ENCODE measurements around the gene NMNAT2. TPM values are rescaled to one million over a fixed set of nuclear protein-coding genes. Genes with fewer than 3 reads are reported as not detected.

Gene NMNAT2
- total RNA-seq, 1 experiment from 2014 or later: 8.8 TPM

DNA sequence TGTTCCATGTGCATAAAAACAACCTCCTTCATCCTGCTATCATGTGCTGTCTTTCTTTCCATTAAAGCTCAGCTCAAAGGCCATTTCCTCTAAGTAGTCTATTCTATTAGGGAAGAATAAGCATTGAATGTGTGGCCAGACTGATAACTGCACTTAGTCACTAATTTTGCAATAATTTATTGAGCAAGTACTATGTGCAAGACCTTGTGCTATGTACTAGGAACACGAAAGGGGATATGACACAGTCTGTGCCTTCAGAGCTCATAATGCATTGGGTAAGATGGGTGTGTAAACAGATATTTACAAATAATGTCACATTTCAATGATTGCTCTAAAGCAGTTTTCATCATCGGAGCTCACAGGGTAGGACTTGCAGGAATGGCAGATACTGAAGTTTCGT is 54.2 kb downstream of the NMNAT2 start:
- no peak for DNase-seq (ENCODE audit: low spot score)
- Mint-ChIP-seq H3K36me3 (no peaks in the 10 kb centered on the region), H3K27ac (no peak overlapping the region), H3K27me3 (ENCODE audit: low read depth) (no peaks in the 10 kb centered on the region), H3K9me3 (no peaks in the 10 kb centered on the region), H3K4me1 (peaks cover 8% of the 10 kb centered on the region), H3K4me3 (no peak overlapping the region)
- CTCF ChIA-PET: no interaction called here
- ATAC-seq: no peak
- POLR2A ChIA-PET: no interaction called here
- TF ChIP-seq ZNF416 (CRISPR knock-in tag; IDR thresholded peaks at IDR 0.05): no peak
- TF ChIP-seq MYBL2 (CRISPR knock-in tag; IDR thresholded peaks at IDR 0.05): no peak
- no peak for TF ChIP-seq TEAD1 (CRISPR knock-in tag; IDR thresholded peaks at IDR 0.05)
- TF ChIP-seq, protein P1, sequence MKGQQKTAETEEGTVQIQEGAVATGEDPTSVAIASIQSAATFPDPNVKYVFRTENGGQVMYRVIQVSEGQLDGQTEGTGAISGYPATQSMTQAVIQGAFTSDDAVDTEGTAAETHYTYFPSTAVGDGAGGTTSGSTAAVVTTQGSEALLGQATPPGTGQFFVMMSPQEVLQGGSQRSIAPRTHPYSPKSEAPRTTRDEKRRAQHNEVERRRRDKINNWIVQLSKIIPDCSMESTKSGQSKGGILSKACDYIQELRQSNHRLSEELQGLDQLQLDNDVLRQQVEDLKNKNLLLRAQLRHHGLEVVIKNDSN (CRISPR knock-in tag; IDR thresholded peaks at IDR 0.05): no peak
- TF ChIP-seq MXD4 (CRISPR knock-in tag; IDR thresholded peaks at IDR 0.05; ENCODE audit: borderline replicate concordance): no peak
- no peak for TF ChIP-seq ESRRA (CRISPR knock-in tag; IDR thresholded peaks at IDR 0.05; ENCODE audit: borderline replicate concordance)
- no peak for TF ChIP-seq NR3C1 (CRISPR knock-in tag; conservative IDR thresholded peaks at IDR 0.05; ENCODE audit: low read depth)
- TF ChIP-seq, protein P2, sequence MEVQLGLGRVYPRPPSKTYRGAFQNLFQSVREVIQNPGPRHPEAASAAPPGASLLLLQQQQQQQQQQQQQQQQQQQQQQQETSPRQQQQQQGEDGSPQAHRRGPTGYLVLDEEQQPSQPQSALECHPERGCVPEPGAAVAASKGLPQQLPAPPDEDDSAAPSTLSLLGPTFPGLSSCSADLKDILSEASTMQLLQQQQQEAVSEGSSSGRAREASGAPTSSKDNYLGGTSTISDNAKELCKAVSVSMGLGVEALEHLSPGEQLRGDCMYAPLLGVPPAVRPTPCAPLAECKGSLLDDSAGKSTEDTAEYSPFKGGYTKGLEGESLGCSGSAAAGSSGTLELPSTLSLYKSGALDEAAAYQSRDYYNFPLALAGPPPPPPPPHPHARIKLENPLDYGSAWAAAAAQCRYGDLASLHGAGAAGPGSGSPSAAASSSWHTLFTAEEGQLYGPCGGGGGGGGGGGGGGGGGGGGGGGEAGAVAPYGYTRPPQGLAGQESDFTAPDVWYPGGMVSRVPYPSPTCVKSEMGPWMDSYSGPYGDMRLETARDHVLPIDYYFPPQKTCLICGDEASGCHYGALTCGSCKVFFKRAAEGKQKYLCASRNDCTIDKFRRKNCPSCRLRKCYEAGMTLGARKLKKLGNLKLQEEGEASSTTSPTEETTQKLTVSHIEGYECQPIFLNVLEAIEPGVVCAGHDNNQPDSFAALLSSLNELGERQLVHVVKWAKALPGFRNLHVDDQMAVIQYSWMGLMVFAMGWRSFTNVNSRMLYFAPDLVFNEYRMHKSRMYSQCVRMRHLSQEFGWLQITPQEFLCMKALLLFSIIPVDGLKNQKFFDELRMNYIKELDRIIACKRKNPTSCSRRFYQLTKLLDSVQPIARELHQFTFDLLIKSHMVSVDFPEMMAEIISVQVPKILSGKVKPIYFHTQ (CRISPR knock-in tag; IDR thresholded peaks at IDR 0.05): no peak
- no peak for TF ChIP-seq ZNF317 (CRISPR knock-in tag; IDR thresholded peaks at IDR 0.05; ENCODE audit: borderline replicate concordance, low read depth)
- TF ChIP-seq, protein P3, sequence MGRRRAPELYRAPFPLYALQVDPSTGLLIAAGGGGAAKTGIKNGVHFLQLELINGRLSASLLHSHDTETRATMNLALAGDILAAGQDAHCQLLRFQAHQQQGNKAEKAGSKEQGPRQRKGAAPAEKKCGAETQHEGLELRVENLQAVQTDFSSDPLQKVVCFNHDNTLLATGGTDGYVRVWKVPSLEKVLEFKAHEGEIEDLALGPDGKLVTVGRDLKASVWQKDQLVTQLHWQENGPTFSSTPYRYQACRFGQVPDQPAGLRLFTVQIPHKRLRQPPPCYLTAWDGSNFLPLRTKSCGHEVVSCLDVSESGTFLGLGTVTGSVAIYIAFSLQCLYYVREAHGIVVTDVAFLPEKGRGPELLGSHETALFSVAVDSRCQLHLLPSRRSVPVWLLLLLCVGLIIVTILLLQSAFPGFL (CRISPR knock-in tag; IDR thresholded peaks at IDR 0.05; ENCODE audit: borderline replicate concordance): no peak
- TF ChIP-seq, protein P4, sequence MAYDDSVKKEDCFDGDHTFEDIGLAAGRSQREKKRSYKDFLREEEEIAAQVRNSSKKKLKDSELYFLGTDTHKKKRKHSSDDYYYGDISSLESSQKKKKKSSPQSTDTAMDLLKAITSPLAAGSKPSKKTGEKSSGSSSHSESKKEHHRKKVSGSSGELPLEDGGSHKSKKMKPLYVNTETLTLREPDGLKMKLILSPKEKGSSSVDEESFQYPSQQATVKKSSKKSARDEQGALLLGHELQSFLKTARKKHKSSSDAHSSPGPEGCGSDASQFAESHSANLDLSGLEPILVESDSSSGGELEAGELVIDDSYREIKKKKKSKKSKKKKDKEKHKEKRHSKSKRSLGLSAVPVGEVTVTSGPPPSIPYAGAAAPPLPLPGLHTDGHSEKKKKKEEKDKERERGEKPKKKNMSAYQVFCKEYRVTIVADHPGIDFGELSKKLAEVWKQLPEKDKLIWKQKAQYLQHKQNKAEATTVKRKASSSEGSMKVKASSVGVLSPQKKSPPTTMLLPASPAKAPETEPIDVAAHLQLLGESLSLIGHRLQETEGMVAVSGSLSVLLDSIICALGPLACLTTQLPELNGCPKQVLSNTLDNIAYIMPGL (CRISPR knock-in tag; IDR thresholded peaks at IDR 0.05): no peak
- no peak for TF ChIP-seq NFATC4 (CRISPR knock-in tag; IDR thresholded peaks at IDR 0.05)
- TF ChIP-seq KAT7 (CRISPR knock-in tag; IDR thresholded peaks at IDR 0.05; ENCODE audit: borderline replicate concordance): no peak
- TF ChIP-seq FOXJ3 (CRISPR knock-in tag; IDR thresholded peaks at IDR 0.05; ENCODE audit: borderline replicate concordance): no peak
- TF ChIP-seq CREM (CRISPR knock-in tag; IDR thresholded peaks at IDR 0.05): no peak
- no peak for TF ChIP-seq ELF4 (CRISPR knock-in tag; IDR thresholded peaks at IDR 0.05; ENCODE audit: low read depth)
- TF ChIP-seq, protein P5, sequence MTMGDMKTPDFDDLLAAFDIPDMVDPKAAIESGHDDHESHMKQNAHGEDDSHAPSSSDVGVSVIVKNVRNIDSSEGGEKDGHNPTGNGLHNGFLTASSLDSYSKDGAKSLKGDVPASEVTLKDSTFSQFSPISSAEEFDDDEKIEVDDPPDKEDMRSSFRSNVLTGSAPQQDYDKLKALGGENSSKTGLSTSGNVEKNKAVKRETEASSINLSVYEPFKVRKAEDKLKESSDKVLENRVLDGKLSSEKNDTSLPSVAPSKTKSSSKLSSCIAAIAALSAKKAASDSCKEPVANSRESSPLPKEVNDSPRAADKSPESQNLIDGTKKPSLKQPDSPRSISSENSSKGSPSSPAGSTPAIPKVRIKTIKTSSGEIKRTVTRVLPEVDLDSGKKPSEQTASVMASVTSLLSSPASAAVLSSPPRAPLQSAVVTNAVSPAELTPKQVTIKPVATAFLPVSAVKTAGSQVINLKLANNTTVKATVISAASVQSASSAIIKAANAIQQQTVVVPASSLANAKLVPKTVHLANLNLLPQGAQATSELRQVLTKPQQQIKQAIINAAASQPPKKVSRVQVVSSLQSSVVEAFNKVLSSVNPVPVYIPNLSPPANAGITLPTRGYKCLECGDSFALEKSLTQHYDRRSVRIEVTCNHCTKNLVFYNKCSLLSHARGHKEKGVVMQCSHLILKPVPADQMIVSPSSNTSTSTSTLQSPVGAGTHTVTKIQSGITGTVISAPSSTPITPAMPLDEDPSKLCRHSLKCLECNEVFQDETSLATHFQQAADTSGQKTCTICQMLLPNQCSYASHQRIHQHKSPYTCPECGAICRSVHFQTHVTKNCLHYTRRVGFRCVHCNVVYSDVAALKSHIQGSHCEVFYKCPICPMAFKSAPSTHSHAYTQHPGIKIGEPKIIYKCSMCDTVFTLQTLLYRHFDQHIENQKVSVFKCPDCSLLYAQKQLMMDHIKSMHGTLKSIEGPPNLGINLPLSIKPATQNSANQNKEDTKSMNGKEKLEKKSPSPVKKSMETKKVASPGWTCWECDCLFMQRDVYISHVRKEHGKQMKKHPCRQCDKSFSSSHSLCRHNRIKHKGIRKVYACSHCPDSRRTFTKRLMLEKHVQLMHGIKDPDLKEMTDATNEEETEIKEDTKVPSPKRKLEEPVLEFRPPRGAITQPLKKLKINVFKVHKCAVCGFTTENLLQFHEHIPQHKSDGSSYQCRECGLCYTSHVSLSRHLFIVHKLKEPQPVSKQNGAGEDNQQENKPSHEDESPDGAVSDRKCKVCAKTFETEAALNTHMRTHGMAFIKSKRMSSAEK (CRISPR knock-in tag; IDR thresholded peaks at IDR 0.05; ENCODE audit: borderline replicate concordance): no peak
